GM12878 (cell line): Measurements from ENCODE around the gene TUBB3. TPM values are rescaled to one million over a fixed set of nuclear protein-coding genes. Genes with fewer than 3 reads are reported as not detected.

Experiments used
- ATAC-seq: fragments of 200-7000 bp; cut with Tn5 transposase; 3 replicates; pipeline ENCODE4 v1.9.1; 2020; ENCODE audit warnings: mild to moderate bottlenecking, moderate library complexity
- BruUV-seq: library from RNA; stranded (reverse); fragments of 400-500 nt; replicated peaks from 2 replicates; lab custom pipeline; 2021; lab: Mats Ljungman, UMichigan
- CTCF ChIA-PET: fragments of 300-600 bp; sonication (Branson Sonifier 250); formaldehyde crosslinking; extraction: SDS; loops from one replicate; lab custom pipeline; 2021; ENCODE audit warnings: inconsistent platforms; lab: Yijun Ruan, JAX
- POLR2A ChIA-PET: fragments of 350-600 bp; formaldehyde crosslinking; extraction: SDS; loops from one replicate; lab custom pipeline; 2021; ENCODE audit warnings: inconsistent platforms; lab: Charles Lee
- RAD21 ChIA-PET: fragments of 300-600 bp; sonication (Branson Sonifier 250); formaldehyde crosslinking; loops from one replicate; lab custom pipeline; 2023; ENCODE audit warnings: antibody characterized with exemption; ENCODE audit not compliant: unreplicated experiment; lab: Charles Lee
- SMC1A ChIA-PET: fragments of 300-600 bp; sonication (Branson Sonifier 250); formaldehyde crosslinking; loops from one replicate; lab custom pipeline; 2023; ENCODE audit not compliant: unreplicated experiment, uncharacterized antibody; lab: Charles Lee
- DNase-seq: peaks from one replicate; pipeline ENCODE4 v3.0.0-alpha.2; 2011; ENCODE audit warnings: low read depth, low spot score
- FAIRE-seq: peaks from 3 replicates; lab custom pipeline; 2011; peaks lifted over from hg19 to GRCh38; lab: Jason Lieb, UNC
- H2AFZ ChIP-seq: 2 replicates; pipeline ENCODE4 v1.6.0; 2011; ENCODE audit warnings: low read depth, low read length, control low read depth; ENCODE audit not compliant: control insufficient read depth
- H3K27ac ChIP-seq: 2 replicates; pipeline ENCODE4 v1.5.1; 2011; ENCODE audit warnings: control low read depth; ENCODE audit not compliant: control insufficient read depth, insufficient read depth
- H3K27me3 ChIP-seq, 2 experiments: replicated peaks in 1 of 2; 2 replicates each; pipeline versions ENCODE4 v1.6.0 to v1.6.1; 2011; ENCODE audit warnings: low read length in 1 of 2; ENCODE audit not compliant: control insufficient read depth in 2 of 2, insufficient read depth in 2 of 2
- H3K36me3 ChIP-seq, 2 experiments: 2 replicates each; pipeline ENCODE4 v1.5.1; 2011; ENCODE audit warnings: low read length in 1 of 2; ENCODE audit not compliant: control insufficient read depth in 2 of 2, insufficient read depth in 2 of 2
- H3K4me1 ChIP-seq: 2 replicates; pipeline ENCODE4 v1.6.1; 2011; ENCODE audit warnings: mild to moderate bottlenecking, low read length, moderate library complexity, mixed read lengths; ENCODE audit not compliant: control insufficient read depth, insufficient read depth
- H3K4me2 ChIP-seq: 2 replicates; pipeline ENCODE4 v1.6.0; 2011; ENCODE audit warnings: control low read depth; ENCODE audit not compliant: control insufficient read depth, insufficient read depth
- H3K4me3 ChIP-seq: fragments of 200-600 bp; sonication (generic); 2 replicates; pipeline ENCODE4 v1.5.1; 2016
- H3K79me2 ChIP-seq: 2 replicates; pipeline ENCODE4 v1.6.0; 2011; ENCODE audit warnings: low read length; ENCODE audit not compliant: control insufficient read depth, insufficient read depth
- H3K9ac ChIP-seq: 2 replicates; pipeline ENCODE4 v1.8.0; 2011; ENCODE audit warnings: low read length, control low read depth, mixed read lengths; ENCODE audit not compliant: control insufficient read depth, insufficient read depth
- H3K9me3 ChIP-seq: replicated peaks from 3 replicates; pipeline ENCODE4 v1.5.1; 2011; ENCODE audit warnings: mild to moderate bottlenecking, low read length; ENCODE audit not compliant: control insufficient read depth, insufficient read depth
- H4K20me1 ChIP-seq: 2 replicates; pipeline ENCODE4 v1.6.0; 2011; ENCODE audit not compliant: control insufficient read depth, insufficient read depth
- CHD2 ChIP-seq: IDR thresholded peaks from 2 replicates; pipeline ENCODE4 v1.6.1; 2011; ENCODE audit warnings: low read depth, low read length, improper control_type of control experiment, borderline replicate concordance
- KLF5 ChIP-seq: fragments of 450-650 bp; IDR thresholded peaks from 2 replicates; pipeline ENCODE4 v1.6.1; 2014; ENCODE audit warnings: mild to moderate bottlenecking; ENCODE audit not compliant: partially characterized antibody
- LARP7 ChIP-seq: fragments of 450-650 bp; IDR thresholded peaks from 2 replicates; pipeline ENCODE4 v1.6.1; 2017; ENCODE audit warnings: mild to moderate bottlenecking
- RAD51 ChIP-seq: fragments of 450-650 bp; IDR thresholded peaks from 2 replicates; pipeline ENCODE4 v1.6.1; 2016; ENCODE audit warnings: moderate library complexity, mild to moderate bottlenecking, inconsistent platforms
- SUZ12 ChIP-seq: fragments of 200-600 bp; sonication (generic); IDR thresholded peaks from one replicate; pipeline ENCODE4 v1.6.1; 2018; ENCODE audit warnings: antibody characterized with exemption, mild to moderate bottlenecking; ENCODE audit not compliant: unreplicated experiment
- ZSCAN29 ChIP-seq: fragments of 450-650 bp; IDR thresholded peaks from 2 replicates; pipeline ENCODE4 v1.6.1; 2017; ENCODE audit warnings: mild to moderate bottlenecking, moderate library complexity
- WGBS: methylation state at CpG from one replicate; pipeline ENCODE4 v1.1.6; 2016; ENCODE audit warnings: low lambda C conversion rate; ENCODE audit not compliant: insufficient replicate concordance, insufficient coverage; ENCODE audit errors: missing lambda C conversion rate; 5-methylcytosine and 5-hydroxymethylcytosine counted together
- in situ Hi-C: fragments of 300-500 bp; cut with MboI; formaldehyde crosslinking; loops from 9 replicates; pipeline ENCODE4 v1.14.3; 2018; ENCODE audit warnings: mixed read lengths
- intact Hi-C: fragments of 100-400 bp; cut with micrococcal nuclease; formaldehyde crosslinking; loops from one replicate; pipeline ENCODE4 v1.14.2; 2022; ENCODE audit not compliant: unreplicated experiment
- polyA plus RNA-seq, 11 experiments: library from polyadenylated mRNA; depleted of rRNA in 4 of 11; unstranded in 6 of 11; stranded (reverse) in 5 of 11; fragments of >200 nt; fragmentation: Nextera tagmentation in 4 of 11; fragmentation: Illumina TruSeq in 1 of 11; extraction: Ambion mirVana in 4 of 11; extraction: Trizol in 1 of 11; gene quantifications; 1 replicate in 1 of 11; 2 replicates in 10 of 11; pipeline versions ENCODE4 v1.2.1 to v1.2.3, GENCODE V29; 2011 to 2016; ENCODE audit warnings: inconsistent platforms in 2 of 11, missing spikeins in 2 of 11, low read depth in 1 of 11
- total RNA-seq, 4 experiments: library from RNA; depleted of rRNA in 3 of 4; stranded (reverse); fragments of >200 nt in 3 of 4; fragmentation: Illumina TruSeq in 1 of 4; extraction: Trizol in 1 of 4; gene quantifications; 2 replicates each; pipeline versions ENCODE4 v1.2.1 to v1.2.3, GENCODE V29; 2013 to 2021
- TF ChIP-seq, protein P1 (sequence below): IDR thresholded peaks from 2 replicates; pipeline ENCODE4 v1.6.1; 2011; ENCODE audit warnings: low read depth, mild to moderate bottlenecking, low read length, moderate library complexity, borderline replicate concordance; ENCODE audit errors: extremely low read depth
- TF ChIP-seq, protein P2 (sequence below): fragments of 450-650 bp; IDR thresholded peaks from 2 replicates; pipeline ENCODE4 v1.6.1; 2017; ENCODE audit warnings: mild to moderate bottlenecking, moderate library complexity

TUBB3 gene
- total and polyA plus RNA-seq, 10 of the 15 experiments (the other 5 are each of a cell fraction or from before 2014, with no cell fraction given): 0.09 to 2.5 (median 0.58) TPM; not detected in 1

DNA sequence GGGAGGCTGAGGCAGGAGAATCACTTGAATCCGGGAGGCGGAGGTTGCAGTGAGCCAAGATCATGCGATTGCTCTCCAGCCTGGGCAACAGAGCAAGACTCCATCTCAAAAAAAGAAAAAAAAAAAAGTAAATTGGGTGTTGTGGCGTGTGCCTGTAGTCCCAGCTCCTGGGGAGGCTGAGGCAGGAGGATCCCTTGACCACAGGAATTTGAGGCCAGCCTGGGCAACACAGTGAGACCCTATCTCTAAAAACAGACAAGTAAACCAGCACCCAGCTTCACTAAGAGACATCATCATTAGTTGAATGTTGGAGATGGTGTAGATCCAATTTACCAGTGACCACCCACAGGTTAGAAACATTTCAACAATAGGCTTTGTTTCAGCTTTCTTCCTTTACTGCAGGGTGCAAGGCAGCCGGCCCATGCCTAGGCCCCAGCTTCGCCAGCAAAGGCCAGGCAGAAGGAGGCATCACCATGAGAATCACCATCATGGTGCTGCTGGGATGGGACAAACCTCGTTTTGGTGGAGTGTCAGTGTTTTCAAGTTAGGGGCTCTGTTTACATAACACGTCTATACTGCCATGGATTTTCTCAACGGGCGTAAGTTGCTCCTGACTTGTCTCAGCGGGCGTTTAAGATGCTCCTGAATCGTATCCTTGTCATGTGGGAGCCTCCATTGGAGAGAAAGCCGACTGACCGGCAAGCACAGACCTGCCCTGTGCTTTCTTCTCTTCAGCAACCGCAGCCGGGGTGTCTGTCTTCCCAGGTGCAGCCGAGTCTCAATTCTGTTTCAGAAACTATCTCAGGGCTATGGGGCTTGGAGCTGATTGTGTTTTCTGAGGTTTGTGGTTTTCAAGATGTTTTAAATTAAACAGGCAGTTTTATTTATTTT lies 42.4 kb upstream of the TUBB3 start:
- FAIRE-seq (no peak), DNase-seq (no peak)
- 91% methylated on average over 18 of the region's 18 CpGs for WGBS
- in situ Hi-C loops: no loop called here
- no peak overlapping the region for H2AFZ ChIP-seq
- ChIA-PET SMC1A (no interaction called here), POLR2A (no interaction called here)
- H3K36me3 ChIP-seq: peaks cover 28 to 33% of the 10 kb centered on the region in 2 experiments; a peak in 3 of 4 replicates
- H3K9me3 ChIP-seq: no peaks in the 10 kb centered on the region
- TF ChIP-seq KLF5: no peak
- no peak for TF ChIP-seq ZSCAN29
- TF ChIP-seq RAD51: no peak
- TF ChIP-seq, protein P1, sequence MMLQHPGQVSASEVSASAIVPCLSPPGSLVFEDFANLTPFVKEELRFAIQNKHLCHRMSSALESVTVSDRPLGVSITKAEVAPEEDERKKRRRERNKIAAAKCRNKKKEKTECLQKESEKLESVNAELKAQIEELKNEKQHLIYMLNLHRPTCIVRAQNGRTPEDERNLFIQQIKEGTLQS: no peak
- TF ChIP-seq, protein P2, sequence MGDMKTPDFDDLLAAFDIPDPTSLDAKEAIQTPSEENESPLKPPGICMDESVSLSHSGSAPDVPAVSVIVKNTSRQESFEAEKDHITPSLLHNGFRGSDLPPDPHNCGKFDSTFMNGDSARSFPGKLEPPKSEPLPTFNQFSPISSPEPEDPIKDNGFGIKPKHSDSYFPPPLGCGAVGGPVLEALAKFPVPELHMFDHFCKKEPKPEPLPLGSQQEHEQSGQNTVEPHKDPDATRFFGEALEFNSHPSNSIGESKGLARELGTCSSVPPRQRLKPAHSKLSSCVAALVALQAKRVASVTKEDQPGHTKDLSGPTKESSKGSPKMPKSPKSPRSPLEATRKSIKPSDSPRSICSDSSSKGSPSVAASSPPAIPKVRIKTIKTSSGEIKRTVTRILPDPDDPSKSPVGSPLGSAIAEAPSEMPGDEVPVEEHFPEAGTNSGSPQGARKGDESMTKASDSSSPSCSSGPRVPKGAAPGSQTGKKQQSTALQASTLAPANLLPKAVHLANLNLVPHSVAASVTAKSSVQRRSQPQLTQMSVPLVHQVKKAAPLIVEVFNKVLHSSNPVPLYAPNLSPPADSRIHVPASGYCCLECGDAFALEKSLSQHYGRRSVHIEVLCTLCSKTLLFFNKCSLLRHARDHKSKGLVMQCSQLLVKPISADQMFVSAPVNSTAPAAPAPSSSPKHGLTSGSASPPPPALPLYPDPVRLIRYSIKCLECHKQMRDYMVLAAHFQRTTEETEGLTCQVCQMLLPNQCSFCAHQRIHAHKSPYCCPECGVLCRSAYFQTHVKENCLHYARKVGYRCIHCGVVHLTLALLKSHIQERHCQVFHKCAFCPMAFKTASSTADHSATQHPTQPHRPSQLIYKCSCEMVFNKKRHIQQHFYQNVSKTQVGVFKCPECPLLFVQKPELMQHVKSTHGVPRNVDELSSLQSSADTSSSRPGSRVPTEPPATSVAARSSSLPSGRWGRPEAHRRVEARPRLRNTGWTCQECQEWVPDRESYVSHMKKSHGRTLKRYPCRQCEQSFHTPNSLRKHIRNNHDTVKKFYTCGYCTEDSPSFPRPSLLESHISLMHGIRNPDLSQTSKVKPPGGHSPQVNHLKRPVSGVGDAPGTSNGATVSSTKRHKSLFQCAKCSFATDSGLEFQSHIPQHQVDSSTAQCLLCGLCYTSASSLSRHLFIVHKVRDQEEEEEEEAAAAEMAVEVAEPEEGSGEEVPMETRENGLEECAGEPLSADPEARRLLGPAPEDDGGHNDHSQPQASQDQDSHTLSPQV: no peak
- no peak for TF ChIP-seq LARP7
- no peak for TF ChIP-seq CHD2
- no peak for TF ChIP-seq SUZ12
- TF ChIP-seq, all 136 proteins: peak for 0
- BruUV-seq: no TSS peak
- ATAC-seq: no peak
- ChIA-PET RAD21 (no interaction called here), CTCF (interaction anchor here (1.3 to 1.4 kb wide), 2 partner anchors 20 to 30 kb away, joined by 4 to 7 read pairs; no protein-coding TSS in a partner anchor)
- no peak overlapping the region for H3K4me2 ChIP-seq
- H3K4me1 ChIP-seq: no peaks in the 10 kb centered on the region
- H3K79me2 ChIP-seq: peaks cover 28% of the 10 kb centered on the region
- no peak overlapping the region for H3K27ac ChIP-seq
- H3K4me3 ChIP-seq: no peak overlapping the region
- no peaks in the 10 kb centered on the region for H3K27me3 ChIP-seq
- H3K9ac ChIP-seq: no peak overlapping the region
- H4K20me1 ChIP-seq: peaks cover 5% of the 10 kb centered on the region; the same call in 1 of the 2 replicates
- intact Hi-C loops: no loop called here
